Retinal pigment epithelial cell (primary cell): Measurements from ENCODE around the gene ECSIT.
A peak's percentile ranks its signal among the peaks of the same experiment; 100 is the strongest.

Source experiments
- DNase-seq: peaks from one replicate; pipeline ENCODE4 v3.0.0-alpha.2; 2010; ENCODE audit warnings: low read depth
- H3K4me3 ChIP-seq: 2 replicates; pipeline ENCODE4 v1.5.1; 2011; ENCODE audit warnings: mild to moderate bottlenecking, low read length, control low read depth, moderate library complexity
- CTCF ChIP-seq: conservative IDR thresholded peaks from 2 replicates; pipeline ENCODE4 v1.5.1; 2011; ENCODE audit warnings: low read depth, low read length, control low read depth, inconsistent platforms

Gene ECSIT

GRCh38 chr19:11499220-11499726 is 29.7 kb downstream of the ECSIT start:
- no peak overlapping the region for H3K4me3 ChIP-seq
- no peak for TF ChIP-seq CTCF
- no peak for DNase-seq

GRCh38 chr19:11496391-11497163 is 32.4 kb downstream of the ECSIT start:
- no peak overlapping the region for H3K4me3 ChIP-seq

GRCh38 chr19:11495885-11496284 is 33.0 kb downstream of the ECSIT start:
- H3K4me3 ChIP-seq, result no peak overlapping the region
- no peak for TF ChIP-seq CTCF
- no peak for DNase-seq

More at GRCh38 chr19:11496391-11497163, 32.4 kb downstream of the ECSIT start:
- no peak for DNase-seq
- peak; percentile 82 for TF ChIP-seq CTCF

GRCh38 chr19:11495481-11495880 is 33.5 kb downstream of the ECSIT start:
- no peak for DNase-seq
- no peak for TF ChIP-seq CTCF
- H3K4me3 ChIP-seq, result no peak overlapping the region

GRCh38 chr19:11494634-11495285 is 34.2 kb downstream of the ECSIT start:
- no peak for TF ChIP-seq CTCF
- DNase-seq, result no peak
- no peak overlapping the region for H3K4me3 ChIP-seq

GRCh38 chr19:11489378-11489777 is 39.6 kb downstream of the ECSIT start:
- H3K4me3 ChIP-seq, result no peak overlapping the region
- no peak for DNase-seq
- TF ChIP-seq CTCF, result no peak
